Natural killer cell treated with Interleukin-12 subunit alpha and Interleukin-12 subunit beta and Interleukin-15 and Interleukin-18, amount 100 ng/mL, for 72 hours (primary cell): ENCODE results near the gene FBP2. TPM values are rescaled to one million over a fixed set of nuclear protein-coding genes. Genes with fewer than 3 reads are reported as not detected.
A peak's percentile ranks its signal among the peaks of the same experiment; 100 is the strongest.

Source experiments
- ATAC-seq, 2 donors: fragments of 150-1000 bp; cut with Tn5 transposase in 1 of 2; sonication (Bioruptor Pico), chemical (Tn5 transposase) in 1 of 2; 2 replicates each; pipeline ENCODE4 v1.10.0; 2021
- DNase-seq: peaks from one replicate; pipeline ENCODE4 v3.0.0; 2022; ENCODE audit warnings: low spot score
- H3K27ac Mint-ChIP-seq, 2 donors: 1 replicate in 1 of 2; 2 replicates in 1 of 2; pipeline ENCODE4 v1.8.0; 2022; ENCODE audit warnings: mixed read lengths in 2 of 2, mild to moderate bottlenecking in 1 of 2, moderate library complexity in 1 of 2
- H3K27me3 Mint-ChIP-seq, 2 donors: 1 replicate in 1 of 2; 2 replicates in 1 of 2; pipeline ENCODE4 v1.8.0; 2022; ENCODE audit warnings: mixed read lengths in 2 of 2
- H3K36me3 Mint-ChIP-seq: one replicate; pipeline ENCODE4 v1.8.0; 2022; ENCODE audit warnings: mixed read lengths
- H3K4me1 Mint-ChIP-seq, 2 donors: 1 replicate in 1 of 2; 2 replicates in 1 of 2; pipeline ENCODE4 v1.8.0; 2022; ENCODE audit warnings: low read depth in 2 of 2, mixed read lengths in 2 of 2, mild to moderate bottlenecking in 1 of 2
- H3K4me3 Mint-ChIP-seq: one replicate; pipeline ENCODE4 v1.8.0; 2022; ENCODE audit warnings: mixed read lengths
- H3K9me3 Mint-ChIP-seq: 2 replicates; pipeline ENCODE4 v1.8.0; 2022; ENCODE audit warnings: mixed read lengths
- total RNA-seq, 2 donors: library from RNA; stranded (reverse); gene quantifications; one replicate each; pipeline ENCODE4 v1.2.3, GENCODE V29; 2022

FBP2 gene
- total RNA-seq = not detected

GRCh38 chr9:94593459-94594345 lies at the start of gene FBP2:
FBP2 (minus strand) TSS chr9:94593824; CDS start chr9:94593726, 98 bp downstream.
- Mint-ChIP-seq H3K4me3 (no peak within 1 kb of the TSS), H3K27ac (no peak within 1 kb of the TSS)
- ATAC-seq = no peak

GRCh38 chr9:94643176-94643575 lies 49.6 kb upstream of the FBP2 start:
- no peaks in the 10 kb centered on the region for H3K9me3 Mint-ChIP-seq
- DNase-seq = no peak
- peaks cover 17 to 23% of the 10 kb centered on the region in 2 donors for H3K4me1 Mint-ChIP-seq
- no peak for ATAC-seq
- no peak overlapping the region for H3K4me3 Mint-ChIP-seq
- no peak overlapping the region for H3K27ac Mint-ChIP-seq
- H3K36me3 Mint-ChIP-seq = no peaks in the 10 kb centered on the region
- peaks cover 0 to 5% of the 10 kb centered on the region in 2 donors for H3K27me3 Mint-ChIP-seq

More at GRCh38 chr9:94593459-94594345, at the start of gene FBP2:
- Mint-ChIP-seq H3K27me3 (peaks cover 7 to 13% of the 10 kb centered on the region in 2 donors), H3K4me1 (no peaks in the 10 kb centered on the region), H3K9me3 (no peaks in the 10 kb centered on the region), H3K36me3 (no peaks in the 10 kb centered on the region)
- no peak for DNase-seq

- Mint-ChIP-seq H3K9me3 (no peaks in the 10 kb centered on the region), H3K27ac (no peak overlapping the region), H3K27me3 (peaks cover 0 to 2% of the 10 kb centered on the region in 2 donors), H3K4me3 (no peak overlapping the region), H3K36me3 (no peaks in the 10 kb centered on the region), H3K4me1 (peaks cover 17 to 25% of the 10 kb centered on the region in 2 donors)
- no peak for ATAC-seq
- no peak for DNase-seq
These were observed 48.9 kb upstream of the FBP2 start for GRCh38 chr9:94642501-94642900.

GRCh38 chr9:94639999-94640376 lies 46.4 kb upstream of the FBP2 start:
- Mint-ChIP-seq H3K4me1 (peaks cover 17 to 25% of the 10 kb centered on the region in 2 donors), H3K4me3 (peak overlapping the region; percentile 97), H3K27me3 (peaks cover 0 to 2% of the 10 kb centered on the region in 2 donors), H3K27ac (peak overlapping the region; percentile 80 to 89), H3K36me3 (no peaks in the 10 kb centered on the region), H3K9me3 (no peaks in the 10 kb centered on the region)
- peak in 1 of 2 donors; percentile 8 for ATAC-seq
- no peak for DNase-seq

GRCh38 chr9:94639061-94639998 lies 45.7 kb upstream of the FBP2 start, which contains the start of gene FBP1:
FBP1 (minus strand) TSS chr9:94639518; CDS start chr9:94639310, 208 bp downstream.
- Mint-ChIP-seq H3K27me3 (no peaks in the 10 kb centered on the region), H3K36me3 (no peaks in the 10 kb centered on the region), H3K27ac (peak within 1 kb of the TSS; percentile 80 to 89), H3K9me3 (no peaks in the 10 kb centered on the region), H3K4me3 (peak within 1 kb of the TSS; percentile 97), H3K4me1 (peaks cover 17 to 25% of the 10 kb centered on the region in 2 donors)
- DNase-seq (peak; percentile 72), ATAC-seq (peak; percentile 87 to 88)

GRCh38 chr9:94638335-94639060 lies 44.9 kb upstream of the FBP2 start:
- Mint-ChIP-seq H3K4me1 (peaks cover 17 to 25% of the 10 kb centered on the region in 2 donors), H3K9me3 (no peaks in the 10 kb centered on the region), H3K27ac (peak overlapping the region; percentile 80 to 89), H3K36me3 (no peaks in the 10 kb centered on the region), H3K27me3 (no peaks in the 10 kb centered on the region), H3K4me3 (peak overlapping the region; percentile 97)
- DNase-seq (no peak), ATAC-seq (no peak)

- Mint-ChIP-seq H3K36me3 (no peaks in the 10 kb centered on the region), H3K4me1 (no peaks in the 10 kb centered on the region), H3K27me3 (no peaks in the 10 kb centered on the region), H3K27ac (no peak overlapping the region), H3K4me3 (no peak overlapping the region), H3K9me3 (no peaks in the 10 kb centered on the region)
- ATAC-seq = no peak
- no peak for DNase-seq
These were observed 39.1 kb upstream of the FBP2 start for GRCh38 chr9:94632737-94633136.

GRCh38 chr9:94631599-94631998 lies 38.0 kb upstream of the FBP2 start:
- no peaks in the 10 kb centered on the region for H3K9me3 Mint-ChIP-seq
- H3K27me3 Mint-ChIP-seq = no peaks in the 10 kb centered on the region
- no peak overlapping the region for H3K27ac Mint-ChIP-seq
- DNase-seq (no peak), ATAC-seq (no peak)
- no peaks in the 10 kb centered on the region for H3K36me3 Mint-ChIP-seq
- no peaks in the 10 kb centered on the region for H3K4me1 Mint-ChIP-seq
- H3K4me3 Mint-ChIP-seq = no peak overlapping the region

- Mint-ChIP-seq H3K36me3 (no peaks in the 10 kb centered on the region), H3K27ac (no peak overlapping the region), H3K9me3 (no peaks in the 10 kb centered on the region), H3K27me3 (no peaks in the 10 kb centered on the region), H3K4me1 (no peaks in the 10 kb centered on the region), H3K4me3 (no peak overlapping the region)
- DNase-seq (no peak), ATAC-seq (no peak)
These were observed 37.2 kb upstream of the FBP2 start for GRCh38 chr9:94630833-94631232.

- Mint-ChIP-seq H3K9me3 (no peaks in the 10 kb centered on the region), H3K36me3 (no peaks in the 10 kb centered on the region), H3K27ac (no peak overlapping the region), H3K4me1 (no peaks in the 10 kb centered on the region), H3K27me3 (no peaks in the 10 kb centered on the region), H3K4me3 (no peak overlapping the region)
- ATAC-seq (no peak), DNase-seq (no peak)
These were observed 36.7 kb upstream of the FBP2 start for GRCh38 chr9:94630281-94630680.

GRCh38 chr9:94627287-94627686 lies 33.7 kb upstream of the FBP2 start:
- no peaks in the 10 kb centered on the region for H3K9me3 Mint-ChIP-seq
- no peak overlapping the region for H3K27ac Mint-ChIP-seq
- no peaks in the 10 kb centered on the region for H3K36me3 Mint-ChIP-seq
- DNase-seq (no peak), ATAC-seq (no peak)
- no peak overlapping the region for H3K4me3 Mint-ChIP-seq
- H3K27me3 Mint-ChIP-seq = no peaks in the 10 kb centered on the region
- no peaks in the 10 kb centered on the region for H3K4me1 Mint-ChIP-seq

- Mint-ChIP-seq H3K4me1 (no peaks in the 10 kb centered on the region), H3K36me3 (no peaks in the 10 kb centered on the region), H3K4me3 (no peak overlapping the region), H3K27me3 (no peaks in the 10 kb centered on the region), H3K9me3 (no peaks in the 10 kb centered on the region), H3K27ac (no peak overlapping the region)
- no peak for DNase-seq
- no peak for ATAC-seq
These were observed 32.2 kb upstream of the FBP2 start for GRCh38 chr9:94625835-94626234.

- no peaks in the 10 kb centered on the region for H3K36me3 Mint-ChIP-seq
- no peak overlapping the region for H3K4me3 Mint-ChIP-seq
- H3K27me3 Mint-ChIP-seq = no peaks in the 10 kb centered on the region
- DNase-seq = no peak
- H3K9me3 Mint-ChIP-seq = no peaks in the 10 kb centered on the region
- H3K27ac Mint-ChIP-seq = no peak overlapping the region
- no peaks in the 10 kb centered on the region for H3K4me1 Mint-ChIP-seq
- no peak for ATAC-seq
These were observed 31.0 kb upstream of the FBP2 start for GRCh38 chr9:94624629-94625028.
